Left lobe of liver (tissue), 2 donors: ENCODE measurements around the gene PREX1. TPM values are rescaled to one million over a fixed set of nuclear protein-coding genes. Genes with fewer than 3 reads are reported as not detected.

ENCODE experiments used
- ATAC-seq: fragments of 200-7000 bp; cut with Tn5 transposase; one replicate; pipeline ENCODE4 v1.9.1; 2020; ENCODE audit warnings: mild to moderate bottlenecking, moderate library complexity
- DNase-seq: peaks from one replicate; pipeline ENCODE4 v3.0.0-alpha.2; 2020; ENCODE audit warnings: low spot score
- total RNA-seq: library from RNA; stranded (reverse); gene quantifications from one replicate; pipeline ENCODE4 v1.2.1, GENCODE V29; 2021
- donor health status: DM: no; HTN: no; CAD: no; lungs with moderate emphysema.
- donor health status: DM: no; HTN: yes; CAD: no.

PREX1 gene
- total RNA-seq, 1 donor from 2014 or later = 5.8 TPM

DNA sequence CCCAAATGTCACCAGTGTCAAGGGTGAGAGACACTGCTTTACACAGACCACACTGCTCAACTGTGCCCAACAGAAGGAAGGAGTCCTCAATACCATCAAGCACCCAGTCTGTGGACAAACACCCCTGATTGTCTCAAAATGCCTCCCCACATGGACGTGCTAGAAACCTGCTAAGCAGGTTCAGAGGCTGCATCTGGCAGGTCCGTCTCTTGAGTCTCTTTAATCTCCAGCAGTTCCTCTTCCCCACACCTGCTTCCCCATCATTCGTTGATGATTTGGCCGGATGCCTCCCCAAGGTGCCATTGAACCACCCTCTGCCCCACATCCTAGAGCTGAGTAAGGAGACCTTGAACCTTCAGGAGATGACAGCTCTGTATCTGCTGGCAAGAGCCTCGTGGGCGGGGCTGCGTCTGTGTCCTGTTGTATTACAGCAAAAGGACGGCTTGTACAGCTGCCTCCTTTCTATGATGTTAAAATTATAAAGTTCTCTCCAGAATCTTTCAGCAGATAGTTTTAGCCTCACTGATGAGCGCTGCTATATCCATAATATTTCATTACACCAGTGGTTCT is 179.2 kb downstream of the PREX1 start:
- no peak for DNase-seq
- no peak for ATAC-seq

DNA sequence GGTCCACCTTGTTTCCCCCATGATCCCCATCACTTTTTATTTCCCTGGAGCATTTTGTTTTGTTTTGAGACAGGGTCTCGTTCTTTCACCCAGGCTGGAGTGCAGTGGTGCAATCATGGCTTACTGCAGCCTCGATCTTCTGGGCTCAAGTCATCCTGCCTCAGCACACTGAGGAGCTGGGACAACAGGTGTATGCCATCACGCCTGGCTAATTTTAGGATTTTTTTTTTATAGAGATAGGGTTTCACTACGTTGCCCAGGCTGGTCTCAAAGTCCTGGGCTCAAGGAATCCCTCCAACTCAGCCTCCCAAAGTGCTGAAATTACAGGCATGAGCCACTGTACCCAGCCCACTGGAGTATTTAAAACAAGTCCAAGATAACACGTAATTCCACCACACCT is 179.9 kb downstream of the PREX1 start:
- no peak for ATAC-seq

DNA sequence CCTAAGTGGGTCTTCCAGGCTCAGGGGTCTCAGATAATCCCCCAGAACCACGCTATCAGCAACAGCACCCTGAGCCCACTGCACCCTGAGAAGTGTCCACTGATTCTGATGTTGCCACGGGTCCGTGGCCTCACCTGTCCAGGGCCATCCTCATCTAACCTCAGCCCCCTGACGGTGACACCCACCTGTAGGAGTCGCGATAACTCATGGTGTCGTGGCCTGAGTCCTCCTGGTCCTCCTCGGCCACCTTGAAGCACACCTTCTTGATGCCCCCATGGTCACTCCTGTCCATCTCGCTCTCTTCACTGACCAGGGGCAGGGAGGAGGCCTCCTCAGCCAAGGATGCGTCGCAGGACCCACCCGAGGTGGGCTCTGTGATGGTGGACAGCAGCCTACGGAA is 182.1 kb downstream of the PREX1 start:
- no peak for ATAC-seq
- DNase-seq = no peak

More for the DNA sequence above, 179.9 kb downstream of the PREX1 start:
- DNase-seq = no peak

DNA sequence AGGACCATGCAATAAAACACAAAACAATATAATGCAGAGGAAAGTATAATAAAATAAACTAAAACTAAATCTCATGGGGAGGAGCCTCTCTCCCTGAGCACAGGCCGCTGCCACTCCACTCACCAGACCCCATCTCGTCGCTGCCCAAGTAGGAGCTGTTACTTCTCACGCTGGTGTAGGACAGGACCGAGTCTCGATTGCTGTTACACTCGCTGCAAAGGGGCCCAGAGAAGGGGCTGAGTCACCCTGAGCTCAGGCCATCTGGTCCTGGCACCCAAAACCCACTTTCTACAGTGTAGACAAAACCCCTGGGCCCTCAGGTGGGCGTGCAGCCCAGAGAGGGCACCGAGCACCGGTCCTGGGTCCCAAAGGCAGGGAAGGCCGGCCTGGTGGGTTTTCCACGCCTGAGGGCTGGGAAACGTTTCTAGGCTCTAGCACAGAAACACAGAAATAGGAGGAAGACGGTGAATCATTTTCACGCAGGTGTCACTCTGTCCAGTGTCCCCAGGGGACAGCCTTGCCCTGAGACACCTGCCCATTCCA is 183.4 kb downstream of the PREX1 start:
- ATAC-seq (no peak), DNase-seq (no peak)

DNA sequence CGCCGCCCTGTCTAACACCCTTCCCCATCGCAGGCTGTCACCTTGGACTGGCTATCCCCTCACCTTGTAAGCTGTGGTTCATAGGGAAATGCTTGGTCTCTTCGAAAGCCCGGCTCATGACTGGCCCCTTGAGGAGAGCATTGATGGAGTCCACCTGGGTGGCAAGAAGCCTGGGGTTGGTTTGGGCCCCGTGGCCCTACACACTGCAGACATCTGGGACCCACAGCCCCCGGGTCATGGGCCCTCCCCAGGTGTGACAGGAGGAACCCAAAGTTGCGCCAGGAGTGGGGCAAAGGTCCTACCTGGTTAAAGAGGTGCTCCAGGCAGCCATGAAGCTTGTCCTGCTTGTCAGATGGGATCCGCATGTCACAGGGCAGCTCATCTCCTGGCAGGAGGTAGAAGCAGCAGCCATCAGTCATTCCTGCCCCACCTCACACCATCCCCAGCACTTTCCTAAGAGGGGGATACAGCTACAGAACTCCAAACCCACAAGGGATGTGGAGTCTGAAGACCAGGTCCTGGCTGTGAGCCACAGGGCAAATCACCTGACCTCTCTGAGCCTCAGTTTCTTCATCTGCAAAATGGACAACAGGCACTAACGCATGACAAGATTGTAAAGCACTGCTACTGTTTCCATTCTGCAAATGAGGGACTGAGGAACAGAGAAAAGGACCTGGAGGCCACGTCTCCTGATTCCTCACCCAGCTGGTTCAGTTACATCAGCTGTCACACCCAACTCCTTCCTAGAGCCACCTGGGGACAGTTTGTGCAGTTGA is 185.5 kb downstream of the PREX1 start:
- DNase-seq = no peak

DNA sequence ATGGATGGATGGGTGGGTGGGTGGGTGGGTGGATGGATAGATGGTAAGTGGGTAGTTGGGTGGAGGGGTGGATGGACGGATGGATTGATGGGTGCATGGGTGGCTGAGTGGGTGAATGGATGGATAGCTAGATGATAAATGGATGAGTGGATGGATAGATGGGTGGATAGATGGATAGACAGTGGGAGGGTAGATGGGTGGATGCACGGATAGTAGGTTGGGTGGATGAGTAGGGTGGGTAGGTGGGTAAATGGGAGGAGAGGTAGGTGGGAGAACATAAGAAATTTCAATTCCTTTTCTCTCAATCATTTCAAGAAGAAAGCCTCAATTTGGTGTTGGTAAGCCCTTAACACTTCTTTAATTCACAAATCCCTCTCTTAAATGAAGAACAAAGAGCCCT is 186.9 kb downstream of the PREX1 start:
- DNase-seq (no peak), ATAC-seq (no peak)

More for the DNA sequence above, 185.5 kb downstream of the PREX1 start:
- no peak for ATAC-seq

DNA sequence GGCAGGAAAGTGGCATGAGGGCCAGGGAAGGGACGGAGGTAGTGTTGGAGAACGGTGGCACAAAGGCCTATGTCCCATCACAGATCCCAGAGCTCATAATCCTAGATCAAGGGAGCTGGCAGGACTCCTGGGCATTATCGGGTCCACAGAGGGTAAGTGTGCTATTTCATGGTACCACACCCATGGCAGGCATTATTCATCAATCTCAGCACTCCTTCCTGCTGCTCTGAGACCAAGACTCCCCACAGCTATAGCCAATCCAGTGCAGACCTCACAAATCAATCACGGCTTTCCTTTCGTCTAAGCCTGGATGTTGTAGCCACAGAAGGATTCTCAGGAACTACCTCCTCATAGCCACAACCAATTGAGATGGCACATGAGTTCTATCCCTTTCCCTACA is 187.9 kb downstream of the PREX1 start:
- DNase-seq (no peak), ATAC-seq (no peak)

DNA sequence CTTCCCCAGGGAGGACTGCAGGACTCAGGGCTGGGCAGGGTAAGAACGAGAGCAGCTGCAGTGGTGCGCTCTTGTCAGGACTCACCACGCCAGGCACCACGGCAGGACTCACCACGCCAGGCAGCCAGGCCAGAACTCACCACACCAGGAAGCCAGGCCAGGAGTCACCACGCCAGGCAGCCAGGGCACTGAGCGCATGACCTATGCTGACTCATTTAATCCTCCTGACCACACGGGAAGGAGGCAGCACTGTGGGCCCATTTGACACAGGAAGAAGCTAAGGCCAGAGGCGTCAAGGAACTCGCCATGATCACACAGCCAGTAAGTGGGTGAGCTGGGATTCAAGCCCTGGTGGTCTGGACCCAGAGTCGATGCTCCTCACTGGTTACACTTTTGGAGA is 189.3 kb downstream of the PREX1 start:
- no peak for ATAC-seq

DNA sequence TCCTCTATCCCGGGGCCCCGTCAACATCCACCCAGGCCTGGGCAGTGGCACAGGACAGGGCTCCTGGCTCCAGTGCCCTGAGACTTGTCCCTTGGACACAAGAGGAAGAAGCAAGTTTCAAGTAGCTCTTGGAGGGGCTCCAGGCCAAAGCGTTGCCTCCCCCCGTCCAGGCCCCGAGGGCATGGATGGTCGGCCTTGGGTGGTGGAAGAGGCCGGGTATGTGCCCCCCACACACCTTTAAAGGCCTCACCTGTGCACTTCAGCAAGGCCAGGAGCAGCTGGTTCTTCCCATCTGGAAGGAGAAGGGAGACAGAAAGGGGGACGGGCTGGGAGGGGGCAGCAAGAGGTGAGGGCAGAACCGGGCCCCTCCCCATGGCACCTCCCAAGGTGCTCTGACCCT is 190.3 kb downstream of the PREX1 start:
- no peak for ATAC-seq
- DNase-seq = no peak

More for the DNA sequence above, 189.3 kb downstream of the PREX1 start:
- DNase-seq = no peak

DNA sequence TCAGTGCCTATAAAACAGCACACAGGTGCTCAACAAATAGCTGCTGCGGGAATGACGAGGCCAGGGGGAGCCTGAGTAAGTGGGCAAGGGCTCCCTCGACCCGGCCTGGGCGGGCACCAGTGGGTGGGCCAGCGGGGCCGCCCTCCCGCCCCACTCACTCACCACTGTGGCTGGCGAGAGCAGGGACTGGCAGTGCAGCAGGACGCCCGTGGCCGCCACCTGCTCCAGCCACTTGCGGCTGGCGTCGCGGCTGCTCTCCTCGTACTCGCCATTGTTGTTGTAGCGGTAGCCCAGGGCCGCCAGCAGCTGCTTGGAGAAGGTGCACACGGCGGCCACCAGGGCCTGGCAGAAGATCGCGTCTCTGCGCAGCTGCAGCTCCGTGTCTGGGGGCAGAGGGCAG is 191.5 kb downstream of the PREX1 start:
- DNase-seq (no peak), ATAC-seq (no peak)

DNA sequence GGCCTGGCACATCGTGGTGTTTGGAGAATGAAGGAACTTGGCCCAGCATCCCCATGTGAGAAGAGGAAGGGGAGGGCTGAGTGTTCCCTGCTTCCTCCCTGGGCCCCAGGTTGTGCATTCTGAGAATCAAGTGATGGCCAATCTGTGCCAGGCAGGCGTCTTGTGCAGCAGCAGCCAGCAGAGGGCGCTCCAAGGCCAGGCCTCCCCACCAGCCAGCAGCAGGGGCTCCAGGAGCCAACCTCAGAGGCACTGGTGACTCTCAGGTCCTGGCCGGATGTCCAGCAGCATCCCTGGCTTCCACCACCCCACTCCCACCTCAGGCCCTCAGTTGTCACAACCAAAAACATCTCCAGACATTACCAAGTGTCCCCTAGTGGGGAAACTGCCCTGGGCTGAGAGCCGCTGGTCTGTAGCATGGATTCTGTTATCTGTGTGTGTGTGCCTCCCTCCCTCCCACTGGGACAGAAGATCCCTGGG is 192.0 kb downstream of the PREX1 start:
- ATAC-seq (peak; percentile 82), DNase-seq (no peak)

DNA sequence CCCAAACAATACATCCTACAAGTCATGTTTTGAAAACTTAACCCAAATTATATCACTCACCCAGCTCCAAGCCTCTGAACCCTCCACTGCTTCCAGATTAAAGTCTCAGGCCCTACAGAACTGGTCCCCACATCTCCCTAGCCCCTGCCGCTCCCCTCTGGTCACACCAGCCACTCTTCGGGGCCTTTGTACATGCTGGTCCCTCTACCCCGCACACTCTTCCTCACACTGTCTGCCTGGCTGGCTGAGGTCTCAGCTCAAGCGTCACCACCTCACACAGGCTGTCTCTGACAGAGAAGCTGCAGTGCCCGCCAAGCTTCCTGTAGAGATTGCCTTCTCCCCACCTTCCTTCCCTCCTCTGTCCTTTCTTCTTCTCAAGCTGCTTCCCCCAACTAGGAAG is 192.4 kb downstream of the PREX1 start:
- no peak for ATAC-seq
- no peak for DNase-seq

DNA sequence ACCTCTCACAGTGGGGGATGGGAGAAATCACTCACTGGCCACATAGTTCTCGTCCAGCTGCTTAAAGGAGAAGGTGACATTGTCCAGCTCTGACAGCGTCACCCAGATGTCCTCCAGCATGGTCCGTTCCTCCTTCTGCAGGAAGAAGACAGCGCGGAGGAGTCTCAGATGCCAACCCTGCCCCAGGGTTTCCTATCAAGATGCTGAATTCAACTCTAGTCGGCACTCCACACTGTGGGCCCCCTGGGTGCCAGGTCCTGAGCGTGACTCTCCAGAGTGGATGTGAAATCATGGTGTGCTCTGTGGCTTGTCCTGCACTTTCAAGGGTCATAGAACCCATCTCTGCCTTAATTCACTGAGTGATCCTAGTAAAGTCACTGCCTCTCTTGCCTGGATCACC is 193.2 kb downstream of the PREX1 start:
- no peak for ATAC-seq
- DNase-seq = no peak

DNA sequence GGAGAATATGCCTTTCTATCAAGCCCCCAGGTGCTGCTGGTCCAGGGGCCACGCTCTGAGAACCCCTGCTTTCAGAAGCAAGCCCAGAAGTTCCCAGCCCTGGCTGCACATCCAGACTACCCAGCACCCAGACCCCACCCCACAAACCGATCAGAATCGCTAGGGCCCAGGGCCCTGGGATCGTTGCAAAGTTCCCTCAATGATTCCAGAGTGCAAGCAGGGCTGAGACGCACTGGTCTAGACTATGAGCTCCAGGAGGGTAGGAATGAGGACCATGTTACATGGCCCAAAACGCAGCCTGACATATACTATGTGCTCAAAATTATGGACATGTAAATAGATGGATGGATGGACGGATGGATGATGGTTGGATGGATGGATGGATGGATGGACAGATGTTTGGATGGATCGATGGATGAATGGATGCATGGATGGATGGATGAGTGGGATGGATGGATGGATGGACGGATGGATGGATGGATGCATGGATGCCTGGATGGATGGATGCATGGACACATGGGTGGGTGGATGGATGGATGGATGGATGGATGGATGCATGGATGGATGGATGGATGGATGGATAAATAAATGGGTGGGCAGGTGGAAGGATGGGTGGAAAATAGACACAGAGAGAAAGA is 194.1 kb downstream of the PREX1 start:
- DNase-seq = no peak
- no peak for ATAC-seq

DNA sequence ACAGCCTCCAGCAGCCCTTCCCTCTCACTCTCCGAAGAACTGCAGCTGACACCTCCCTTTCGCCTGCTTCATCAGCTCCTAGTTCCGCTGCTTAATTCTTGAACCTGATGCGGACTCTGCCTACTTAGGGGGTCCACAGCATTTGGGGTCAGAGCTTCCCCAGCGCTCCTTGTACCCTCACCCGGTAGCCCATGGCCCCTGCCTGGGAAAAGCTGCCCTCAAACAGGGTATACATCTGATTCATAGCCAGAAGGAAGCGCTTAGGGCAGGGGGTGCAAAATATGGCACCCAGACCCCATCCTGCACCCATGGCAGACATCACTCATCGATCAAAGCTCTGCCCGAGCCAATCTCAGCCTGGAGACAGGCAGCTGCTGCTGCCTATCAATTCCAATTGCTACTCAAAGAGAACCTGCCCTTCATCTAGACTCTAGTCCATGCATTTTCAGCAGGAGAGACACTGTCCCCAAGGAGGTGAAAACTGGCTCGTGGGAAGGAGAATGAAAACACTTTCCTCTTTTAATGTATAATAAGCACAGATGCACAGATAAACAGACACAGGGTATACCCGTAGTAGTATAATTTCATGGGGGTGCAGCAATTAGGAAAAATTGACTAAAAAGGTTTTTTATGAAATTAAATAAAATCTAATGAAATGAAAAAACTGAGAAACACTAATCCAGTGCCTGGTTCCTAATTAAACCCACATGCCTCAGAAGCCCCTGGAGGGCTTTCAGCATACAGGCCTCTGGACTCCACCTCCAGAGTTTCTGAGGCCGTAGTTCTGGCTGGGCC is 194.8 kb downstream of the PREX1 start:
- DNase-seq = no peak
- ATAC-seq = no peak

DNA sequence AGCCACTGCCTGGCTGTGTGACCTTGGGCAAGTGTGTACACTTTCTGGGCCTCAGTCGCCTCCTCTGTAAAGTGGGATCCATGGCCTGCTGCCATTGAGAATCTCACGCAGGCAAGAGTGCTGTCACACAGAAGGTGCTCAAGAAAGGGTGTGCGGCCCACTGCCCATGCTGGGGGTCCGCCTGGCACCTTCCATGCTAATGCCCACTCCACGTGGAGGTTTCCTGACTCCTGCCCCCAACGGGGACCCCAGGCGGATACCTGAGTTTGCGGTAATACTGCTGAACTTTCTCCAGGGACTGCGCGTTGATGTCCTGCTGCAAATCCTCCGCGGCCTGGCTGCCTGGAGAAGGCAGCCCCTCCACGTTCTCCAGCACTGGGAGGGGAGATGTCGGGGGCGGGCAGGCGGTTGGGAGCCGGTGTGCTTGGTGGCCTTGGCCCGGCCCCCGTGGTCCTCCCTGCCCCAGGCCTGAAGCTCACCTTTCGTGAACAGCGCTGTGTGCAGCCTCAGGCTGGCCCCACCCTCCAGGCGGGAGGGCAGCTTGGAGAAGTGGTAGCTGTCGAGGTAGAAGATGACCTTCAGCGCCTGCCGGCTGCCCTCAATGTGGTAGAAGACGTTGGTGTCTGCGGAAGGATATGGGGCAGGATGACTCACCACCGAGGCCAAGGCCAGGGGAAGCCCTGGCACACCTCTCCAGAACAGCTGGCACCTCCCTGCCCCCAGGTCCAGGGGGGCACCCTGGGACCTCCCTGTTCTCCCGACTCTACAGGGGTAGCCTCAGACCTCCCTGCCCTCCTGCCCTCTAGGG is 195.6 kb downstream of the PREX1 start:
- DNase-seq (no peak), ATAC-seq (no peak)

DNA sequence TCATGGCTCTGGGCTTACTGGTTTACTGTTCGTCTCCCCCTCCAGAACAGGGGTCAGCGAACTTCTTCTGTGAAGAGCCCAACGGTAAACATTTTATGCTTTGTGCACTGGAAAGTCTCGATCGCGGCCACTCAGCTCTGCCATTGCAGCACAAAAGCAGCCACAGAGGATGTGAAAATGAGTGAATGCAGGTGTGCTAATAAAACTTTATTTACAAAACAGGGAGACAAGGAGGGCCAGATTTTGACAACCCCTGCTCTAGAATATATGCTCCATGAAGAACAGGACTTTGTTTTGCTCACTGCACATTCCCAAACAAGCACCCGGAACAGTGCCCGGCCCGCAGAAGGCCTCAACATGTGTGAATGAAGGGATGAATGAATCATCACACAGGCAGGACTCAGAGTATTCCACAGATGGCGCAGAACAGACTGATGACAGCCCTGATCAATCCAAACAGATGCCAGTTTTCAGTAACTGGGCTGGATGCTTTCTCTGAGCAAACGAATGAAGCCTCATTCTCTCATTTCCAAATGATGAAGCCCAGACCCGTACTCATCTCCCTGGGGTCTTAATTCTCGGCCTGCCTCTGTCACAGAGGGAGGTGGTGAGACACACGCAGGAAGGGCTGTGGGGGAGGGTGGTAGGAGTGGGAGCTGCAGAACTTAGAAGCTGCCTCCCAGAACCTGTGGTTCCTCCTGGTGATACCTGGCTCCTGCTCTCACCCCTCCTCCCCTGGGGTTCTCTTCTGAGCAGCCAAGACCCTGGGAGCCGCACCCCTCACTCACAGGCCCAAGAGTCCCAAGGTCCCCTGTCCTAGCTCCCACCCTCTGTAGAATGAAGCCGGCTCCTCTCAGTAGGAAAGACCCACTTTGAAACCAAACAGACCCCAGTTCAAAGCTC is 196.4 kb downstream of the PREX1 start:
- DNase-seq (no peak), ATAC-seq (no peak)

DNA sequence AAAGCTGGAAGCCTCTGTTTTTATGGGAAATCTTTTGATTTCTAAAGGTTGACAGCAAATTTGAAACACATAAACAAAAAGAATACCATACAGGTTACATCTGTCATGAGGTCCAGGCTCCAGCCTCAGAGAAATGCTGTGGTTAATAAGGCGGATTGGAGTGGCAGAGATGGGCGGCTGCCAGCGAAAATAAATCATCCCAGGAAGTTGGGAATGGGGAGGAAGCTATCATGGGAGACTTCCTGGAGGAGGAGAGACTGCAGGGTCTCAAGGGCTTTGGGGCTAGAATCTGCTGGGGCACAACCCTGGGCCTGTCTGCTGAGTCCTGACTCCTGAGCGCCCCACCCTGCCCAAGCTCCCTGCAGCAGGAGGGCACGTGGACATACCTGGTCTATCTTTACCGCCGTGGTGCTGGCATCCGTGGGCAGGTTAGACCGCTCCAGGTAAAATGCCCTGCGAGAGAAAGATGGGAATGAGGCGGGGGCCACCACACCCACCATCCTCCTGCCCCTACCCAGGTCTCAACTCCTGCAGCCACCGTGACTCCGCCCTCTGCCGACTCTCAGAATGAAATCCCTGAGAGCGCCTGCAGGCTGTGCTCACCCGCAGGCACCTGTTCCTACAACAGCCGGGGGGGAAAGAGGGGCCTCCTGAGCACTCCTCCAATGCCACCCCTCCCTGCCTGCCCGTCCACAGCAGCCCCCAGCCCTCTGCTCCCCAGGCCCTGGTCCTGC is 197.3 kb downstream of the PREX1 start:
- no peak for DNase-seq
- no peak for ATAC-seq

DNA sequence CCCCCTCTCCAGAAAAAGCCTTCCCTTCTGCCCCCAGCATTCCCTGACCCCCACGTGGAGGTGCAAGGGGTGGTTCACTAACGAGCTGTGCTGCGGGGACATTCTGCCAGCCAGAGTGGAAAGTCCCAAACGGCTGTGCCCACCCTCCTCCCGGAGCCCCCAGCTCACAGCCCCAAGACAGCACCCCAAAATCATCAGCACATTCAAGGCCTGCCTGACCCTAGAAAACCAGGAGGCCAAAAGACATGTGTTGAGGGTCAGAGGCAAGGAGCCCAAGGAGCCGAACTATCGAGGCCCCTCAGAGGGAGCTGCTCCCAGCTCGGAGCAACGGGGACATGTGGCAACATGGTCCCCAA is 197.9 kb downstream of the PREX1 start:
- DNase-seq (no peak), ATAC-seq (no peak)
